GM18505 (cell line): ENCODE measurements around the gene IL11.

Experiments
- ATAC-seq: cut with Tn5 transposase; IDR thresholded peaks from one replicate; pipeline ENCODE4 v1.9.1; 2021; ENCODE audit not compliant: unreplicated experiment
- POLR2A ChIP-seq: IDR thresholded peaks from 4 replicates; pipeline ENCODE4 v1.6.1; 2011; ENCODE audit warnings: borderline replicate concordance; ENCODE audit not compliant: insufficient read depth, insufficient read length; ENCODE audit errors: extremely low read depth

IL11 gene

GRCh38 chr19:55384920-55385723 is 14.9 kb upstream of the IL11 start:
- TF ChIP-seq POLR2A: no peak
- ATAC-seq: peak; percentile 47

GRCh38 chr19:55384131-55384919 is 14.1 kb upstream of the IL11 start, which contains the start of gene TMEM238:
TMEM238 (minus strand) TSS chr19:55384292; CDS start chr19:55384259, 33 bp downstream.
- no peak for ATAC-seq
- peak; percentile 34 for TF ChIP-seq POLR2A

GRCh38 chr19:55383279-55384130 is 13.2 kb upstream of the IL11 start:
- ATAC-seq: no peak
- peak; percentile 60 for TF ChIP-seq POLR2A

GRCh38 chr19:55382522-55383054 is 12.3 kb upstream of the IL11 start:
- no peak for TF ChIP-seq POLR2A
- no peak for ATAC-seq

GRCh38 chr19:55382013-55382412 is 11.8 kb upstream of the IL11 start:
- no peak for ATAC-seq
- no peak for TF ChIP-seq POLR2A

- no peak for TF ChIP-seq POLR2A
- ATAC-seq: no peak
These were observed 8.9 kb upstream of the IL11 start for GRCh38 chr19:55379174-55379573.

GRCh38 chr19:55377356-55378131 is 7.3 kb upstream of the IL11 start:
- no peak for ATAC-seq

GRCh38 chr19:55376241-55376933 is 6.1 kb upstream of the IL11 start, which contains the start of gene TMEM190:
TMEM190 (plus strand) TSS chr19:55376826; CDS start chr19:55376854, 28 bp downstream.
- ATAC-seq: no peak
- TF ChIP-seq POLR2A: no peak

More at GRCh38 chr19:55377356-55378131, 7.3 kb upstream of the IL11 start:
- TF ChIP-seq POLR2A: no peak

- TF ChIP-seq POLR2A: no peak
- ATAC-seq: no peak
These were observed 3.9 kb upstream of the IL11 start for GRCh38 chr19:55373993-55374757.

GRCh38 chr19:55373306-55373992 is 3.2 kb upstream of the IL11 start:
- ATAC-seq: no peak

More at GRCh38 chr19:55373306-55373992, 3.2 kb upstream of the IL11 start:
- TF ChIP-seq POLR2A: no peak
